Activated T-cell treated with anti-CD3 and anti-CD28 coated beads, Interleukin-2, amount 50 U/mL, for 48 hours (primary cell): Measurements from ENCODE around the gene PBLD.
"Not testable (repeated sequence)": the region's sequence is repeated elsewhere in the genome, so short reads cannot be mapped to it uniquely, and the experiment has no call there.

Experiments
- DNase-seq, 2 experiments: peaks; one replicate each; pipeline ENCODE4 v3.0.0-alpha.2; 2020

PBLD gene

DNA sequence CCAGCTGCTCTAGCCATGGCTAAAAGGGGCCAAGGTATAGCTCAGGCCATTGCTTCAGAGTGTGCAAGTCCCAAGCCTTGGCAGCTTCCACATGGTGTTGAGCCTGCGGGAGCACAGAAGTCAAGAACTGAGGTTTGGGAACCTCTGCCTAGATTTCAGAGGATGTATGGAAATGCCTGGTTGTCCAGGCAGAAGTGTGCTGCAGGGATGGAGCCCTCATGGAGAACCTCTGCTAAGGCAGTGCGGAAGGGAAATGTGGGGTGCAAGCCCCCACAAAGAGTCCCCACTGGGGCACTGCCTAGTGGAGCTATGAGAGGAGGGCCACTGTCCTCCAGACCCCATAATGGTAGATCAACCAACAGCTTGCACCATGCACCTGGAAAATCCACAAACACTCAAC is 54.9 kb downstream of the PBLD start:
- not testable (repeated sequence) for DNase-seq

DNA sequence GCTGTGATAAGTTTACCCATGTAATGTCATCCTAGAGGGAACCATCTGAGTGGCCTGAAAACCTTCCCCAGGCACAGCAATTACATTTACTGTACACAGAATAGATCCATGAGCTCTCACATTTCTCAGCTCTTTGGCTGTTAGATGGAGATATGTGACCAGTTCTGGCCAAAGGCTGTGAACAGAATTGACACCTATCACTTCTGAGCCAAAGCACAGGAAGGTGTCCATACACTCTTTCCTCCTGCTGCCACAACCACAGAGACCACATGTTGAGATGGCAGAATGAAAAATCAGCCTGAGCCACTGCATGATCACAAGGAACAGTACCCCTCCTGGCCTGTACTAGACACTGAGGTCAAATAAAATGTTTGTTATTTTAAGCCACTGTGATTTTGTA is 56.5 kb downstream of the PBLD start:
- DNase-seq = no peak

DNA sequence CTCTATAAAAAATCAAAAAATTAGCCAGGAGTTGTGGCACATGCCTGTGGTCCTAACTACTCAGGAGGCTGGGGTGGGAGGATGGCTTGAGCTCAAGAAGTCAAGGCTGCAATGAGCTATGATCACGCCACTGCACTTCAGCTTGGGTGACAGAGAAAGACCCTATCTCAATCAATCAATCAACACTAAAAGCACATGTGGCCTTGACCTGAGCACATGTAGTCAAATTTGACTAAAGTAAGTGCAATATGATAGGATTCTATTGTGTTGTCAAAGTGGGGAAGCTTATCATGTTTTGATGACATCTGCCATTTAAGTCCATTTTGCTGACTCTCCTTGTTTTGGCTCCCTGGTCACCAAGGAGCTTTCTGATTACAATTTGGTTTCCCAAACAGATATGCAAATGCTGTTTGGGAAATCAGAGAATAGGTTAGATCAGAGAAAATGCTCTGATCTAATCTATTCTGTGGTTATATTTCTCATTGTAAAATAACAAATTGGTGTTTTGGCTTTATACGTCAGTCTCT is 57.1 kb downstream of the PBLD start:
- DNase-seq = no peak

DNA sequence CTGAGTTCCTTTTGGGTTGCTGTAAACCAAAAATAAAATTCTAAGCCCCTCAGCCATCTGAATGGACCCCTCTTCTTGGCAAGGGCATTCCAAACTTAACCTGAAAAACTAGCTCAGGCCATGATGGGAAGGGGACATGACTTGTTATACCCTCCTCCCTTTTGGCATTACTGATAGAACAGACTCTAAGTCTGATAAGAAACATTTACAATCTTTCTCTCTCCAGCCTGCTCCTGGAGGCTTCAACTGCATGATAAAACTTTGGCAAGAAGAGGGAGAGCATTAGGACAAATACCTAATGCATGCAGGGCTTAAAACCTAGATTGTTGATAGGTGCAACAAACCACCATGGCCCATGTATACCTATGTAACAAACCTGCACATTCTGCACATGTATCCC is 59.9 kb downstream of the PBLD start:
- DNase-seq = no peak

DNA sequence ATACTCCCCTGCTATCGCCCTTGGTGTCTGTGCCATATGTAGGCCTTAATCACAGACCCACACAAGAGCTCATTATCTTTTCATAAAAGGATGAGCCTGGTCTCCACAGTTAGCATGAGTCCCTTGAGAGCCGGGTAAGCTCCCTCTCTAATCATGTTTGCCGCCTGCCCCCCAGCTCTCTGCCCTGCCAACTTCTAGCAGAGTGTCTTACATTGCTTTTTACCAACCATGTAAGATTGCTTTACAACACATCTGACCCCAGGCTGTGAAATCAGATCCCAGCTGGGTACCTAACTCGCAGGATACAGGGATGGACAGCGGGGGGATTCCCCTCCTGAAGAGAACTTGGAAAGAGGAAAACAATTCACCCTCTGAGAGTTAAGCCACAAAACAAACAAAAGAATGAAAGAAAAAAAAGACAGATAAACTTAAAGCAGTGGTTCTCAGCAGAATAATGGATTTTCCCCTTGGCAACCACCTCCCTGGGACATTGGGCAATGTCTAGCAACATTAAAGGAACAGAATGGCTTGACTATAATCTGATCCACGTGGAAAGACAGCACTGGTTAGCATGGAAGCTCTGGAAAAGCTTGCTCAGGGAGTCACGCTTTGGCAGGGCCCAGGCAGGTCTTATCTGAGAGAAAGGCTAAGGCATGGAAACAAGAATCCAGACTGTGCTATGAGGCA is 61.4 kb downstream of the PBLD start:
- DNase-seq = no peak

DNA sequence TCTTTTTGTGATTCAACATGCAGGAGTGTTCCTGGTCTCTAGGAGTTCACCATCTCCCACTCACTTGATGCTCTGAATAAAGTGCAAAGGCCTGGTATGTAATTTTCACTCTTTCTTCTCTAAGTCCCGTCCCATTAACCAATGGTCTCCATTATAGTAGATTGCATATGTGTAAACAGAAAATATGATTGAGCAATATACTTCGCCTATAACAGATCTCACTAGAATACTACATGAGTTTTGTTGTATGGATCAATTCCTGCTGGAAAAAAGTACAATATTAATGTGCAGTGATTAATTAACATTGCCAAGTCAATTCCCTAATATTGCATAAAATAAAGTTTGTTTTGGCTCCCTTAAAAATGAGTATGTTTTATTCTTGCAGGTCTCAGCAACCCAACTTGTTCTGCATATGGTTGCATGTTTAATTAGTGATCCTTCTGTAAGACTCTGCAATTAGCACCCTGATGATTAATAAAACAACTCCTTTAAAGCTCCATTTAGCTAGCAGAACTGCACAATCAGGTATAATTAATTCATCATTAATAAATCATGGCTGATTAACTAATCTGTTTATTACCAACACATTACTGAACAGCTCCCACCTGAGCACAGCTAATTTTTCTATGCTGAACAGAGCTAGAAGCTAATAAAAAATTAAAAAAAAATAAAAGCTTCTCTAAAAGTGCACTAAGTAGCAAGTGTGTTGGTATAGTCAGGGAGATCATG is 63.0 kb downstream of the PBLD start:
- DNase-seq = no peak

DNA sequence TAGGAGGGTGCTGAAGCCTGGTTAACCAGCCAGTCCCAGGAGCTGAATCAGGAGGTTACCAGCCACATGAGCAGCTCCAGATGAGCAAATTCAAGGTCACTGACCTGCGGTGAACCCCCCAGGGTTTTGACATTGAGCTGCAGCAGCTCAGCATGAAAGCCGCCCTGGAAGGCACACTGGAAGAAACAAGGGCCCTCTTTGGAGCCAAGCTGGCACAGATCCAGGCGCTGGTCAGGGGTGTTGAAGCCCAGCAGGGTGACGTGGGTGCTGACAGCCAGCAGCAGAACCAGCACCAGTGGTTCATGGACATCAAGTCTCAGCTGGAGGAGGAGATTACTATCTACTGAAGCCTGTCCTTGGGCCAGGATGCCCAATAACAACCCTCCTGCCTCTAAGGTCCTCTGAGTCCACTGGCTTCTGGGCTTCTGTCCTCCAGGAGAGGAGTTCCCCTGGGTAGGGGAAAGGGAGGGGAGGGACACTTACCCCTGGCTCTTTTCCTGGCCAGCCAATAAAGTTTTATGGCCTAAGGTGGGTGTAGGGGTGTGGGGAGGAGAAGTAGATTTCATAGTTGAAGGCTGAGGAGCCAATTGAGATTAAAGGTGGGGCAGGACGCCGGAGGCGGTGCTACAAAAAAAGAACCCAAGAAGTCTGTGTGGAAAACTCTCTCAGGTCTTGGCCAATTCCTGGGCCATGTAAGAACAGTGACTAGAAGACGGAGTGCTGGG is 71.4 kb downstream of the PBLD start:
- no peak for DNase-seq

DNA sequence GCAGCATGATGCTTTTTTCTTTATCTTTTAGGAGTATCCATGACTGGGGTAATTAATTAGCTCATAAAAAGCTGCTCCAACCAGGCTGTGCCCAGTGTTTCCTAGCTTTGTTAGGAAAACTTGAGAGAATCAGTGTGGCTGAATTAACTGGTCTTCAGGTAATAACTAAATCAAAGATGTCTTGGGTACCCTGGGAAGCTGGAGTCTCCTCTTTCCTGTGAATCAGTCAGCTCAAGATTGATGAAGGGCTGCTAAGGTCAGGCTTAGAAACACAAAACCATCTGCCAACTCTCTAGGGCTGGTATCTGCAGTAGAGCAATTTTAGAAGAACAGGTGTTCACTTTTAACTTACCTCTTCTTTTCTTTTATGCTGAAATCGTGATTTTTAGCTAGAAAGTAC is 79.4 kb downstream of the PBLD start:
- DNase-seq = no peak

DNA sequence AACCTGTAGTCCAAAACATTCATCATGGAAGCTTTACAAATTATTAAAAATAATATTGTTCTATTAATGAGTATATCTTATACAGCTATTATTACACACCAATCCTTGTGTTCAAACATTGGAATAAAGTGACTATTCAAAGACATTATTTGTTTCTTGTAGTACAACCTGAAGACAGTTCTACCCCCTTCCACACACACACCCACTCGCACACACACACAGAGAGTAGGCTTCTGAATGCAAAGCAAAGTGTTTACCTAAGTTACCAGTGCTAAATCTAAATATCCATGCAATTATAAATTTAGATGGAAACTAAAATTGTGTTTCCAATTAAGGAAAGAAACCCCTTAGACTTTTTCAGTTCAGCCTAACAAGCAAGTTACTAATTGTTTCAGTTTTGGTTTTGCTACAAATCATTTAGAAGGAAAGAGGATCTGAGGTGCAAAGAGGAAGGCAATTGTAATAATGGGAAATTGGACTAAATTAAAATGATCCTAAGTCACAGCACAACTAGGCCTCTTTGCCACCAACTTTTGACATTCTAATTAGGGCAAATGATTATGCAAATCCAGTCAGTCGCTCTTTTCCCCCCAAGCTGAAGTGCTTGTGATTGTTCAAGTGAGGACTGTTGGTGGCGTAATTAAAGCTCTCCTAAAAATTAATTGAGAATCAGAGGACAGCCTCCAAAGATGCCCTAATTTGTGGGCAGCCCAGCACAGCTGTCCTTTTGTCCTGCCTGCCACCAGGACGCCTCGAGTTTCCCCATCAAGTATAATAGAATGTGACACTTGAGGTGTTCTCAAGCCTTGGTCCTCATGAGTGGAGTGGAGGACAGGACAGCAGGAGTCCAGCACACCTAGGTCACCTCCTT is 80.9 kb downstream of the PBLD start:
- DNase-seq = no peak

DNA sequence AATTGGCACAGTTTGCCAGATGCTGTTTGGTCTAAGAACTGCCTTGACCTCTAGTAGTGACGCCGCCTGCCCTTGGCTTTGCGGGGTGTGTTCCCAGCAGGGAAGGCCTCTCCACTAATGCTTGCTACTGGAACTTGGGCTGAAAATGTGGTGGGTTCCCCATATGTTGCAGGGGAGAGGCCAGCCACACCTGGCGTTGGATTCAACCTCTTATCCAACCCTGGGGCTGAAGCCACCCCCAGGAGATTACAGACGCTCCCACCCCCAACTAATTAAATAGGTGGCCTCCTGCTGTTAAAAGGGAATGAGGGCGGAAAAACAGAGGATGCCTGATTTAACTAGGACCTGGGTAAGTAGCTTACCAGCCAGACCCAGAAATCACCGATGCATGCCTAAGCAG is 81.6 kb downstream of the PBLD start:
- no peak for DNase-seq

DNA sequence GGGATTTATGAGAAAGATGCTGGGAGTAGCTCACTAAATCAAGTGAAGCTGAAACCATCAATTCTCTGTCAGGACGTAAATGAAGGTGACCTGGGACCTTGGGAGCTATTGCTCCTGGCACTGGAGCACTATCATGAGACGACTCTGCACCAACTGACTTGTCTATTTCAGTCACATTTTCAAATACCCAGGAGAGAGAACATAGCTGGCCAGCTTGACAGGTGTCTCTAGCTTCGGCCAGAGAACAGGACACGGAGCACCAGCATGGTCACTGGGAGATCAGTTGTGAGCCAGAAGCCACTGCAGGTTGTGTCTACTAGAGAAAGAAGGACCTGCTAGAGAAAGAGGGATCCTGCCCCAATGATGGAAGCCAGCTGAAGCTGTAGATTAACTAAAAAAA is 83.4 kb downstream of the PBLD start:
- no peak for DNase-seq

DNA sequence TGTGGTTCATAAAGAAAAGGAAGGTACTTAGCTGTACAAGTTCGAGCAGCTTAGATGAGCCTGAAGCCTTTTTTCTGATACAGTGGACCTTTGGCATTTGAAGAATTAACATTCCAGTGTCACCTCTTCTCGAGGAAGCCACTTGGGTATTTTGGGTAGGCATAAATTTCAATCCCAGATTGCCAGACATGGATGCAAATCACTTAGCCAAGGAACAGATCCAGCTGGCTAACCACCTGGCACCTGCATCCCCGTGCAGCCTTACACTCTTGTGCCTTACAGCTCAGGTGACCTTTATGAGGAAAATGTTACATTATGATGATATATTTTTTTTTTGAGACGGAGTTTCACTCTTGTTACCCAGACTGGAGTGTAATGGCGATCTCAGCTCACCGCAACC is 84.8 kb downstream of the PBLD start:
- DNase-seq = no peak

DNA sequence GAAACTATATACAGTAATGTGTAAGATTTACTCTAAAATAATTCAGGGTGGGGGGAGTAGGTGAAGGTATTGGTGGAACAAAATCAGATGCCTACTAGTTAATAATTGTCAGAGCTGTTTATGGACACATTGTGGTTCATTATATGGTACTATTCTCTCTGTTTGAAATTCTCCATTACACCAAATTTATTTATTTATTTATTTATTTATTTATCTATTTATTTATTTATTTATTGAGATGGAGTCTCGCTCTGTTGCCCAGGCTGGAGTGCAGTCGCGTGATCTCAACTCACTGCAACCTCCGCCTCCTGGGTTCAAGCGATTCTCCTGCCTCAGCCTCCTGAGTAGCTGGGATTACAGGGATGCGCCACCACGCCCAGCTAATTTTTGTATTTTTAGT is 86.3 kb downstream of the PBLD start:
- DNase-seq = not testable (repeated sequence)

DNA sequence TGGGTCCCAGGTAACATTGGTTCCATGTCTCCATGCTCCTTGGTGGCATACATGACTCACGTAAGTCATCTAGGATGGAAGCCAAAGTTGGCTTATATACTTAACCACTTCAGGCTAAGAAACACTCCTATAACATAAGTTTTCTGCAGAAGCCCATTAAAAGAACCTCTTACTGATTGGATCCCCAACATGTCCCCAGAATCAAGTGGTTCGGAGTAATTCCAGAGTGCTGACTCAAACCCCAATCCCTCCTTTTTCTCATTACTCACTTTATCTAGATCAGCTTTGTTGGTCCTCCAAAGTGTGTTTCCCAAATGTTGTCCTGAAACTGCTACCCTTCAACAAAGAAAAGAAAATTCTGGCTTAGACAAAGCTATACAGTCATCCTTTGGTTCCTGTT is 90.7 kb downstream of the PBLD start:
- DNase-seq = no peak

DNA sequence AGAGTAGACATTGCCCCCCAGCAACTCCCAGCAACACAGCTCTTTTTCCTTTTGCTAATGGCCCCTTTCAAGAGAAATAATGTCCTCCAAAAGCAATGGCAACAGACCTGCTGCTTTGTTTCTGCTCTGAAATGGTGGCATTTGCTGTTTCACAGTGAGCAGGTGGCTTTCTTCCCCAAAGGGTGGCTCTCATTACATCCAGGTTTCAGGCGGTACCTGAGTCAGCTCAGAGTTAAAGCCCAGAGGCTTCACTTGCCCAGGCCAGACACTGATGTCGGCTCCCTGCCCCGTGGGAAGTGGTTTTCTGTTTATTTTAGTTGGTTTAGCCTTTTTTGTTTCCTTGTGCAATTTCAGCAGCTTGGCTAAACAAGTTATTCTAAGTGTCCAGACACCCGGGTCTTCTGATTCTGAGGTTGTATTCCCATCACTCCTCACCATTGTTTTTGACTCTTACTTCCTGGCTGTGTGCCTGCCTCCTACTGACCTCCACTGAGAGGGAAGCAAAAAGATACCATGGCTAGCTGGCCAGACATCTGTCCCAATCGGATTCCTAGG is 93.1 kb downstream of the PBLD start:
- no peak for DNase-seq

DNA sequence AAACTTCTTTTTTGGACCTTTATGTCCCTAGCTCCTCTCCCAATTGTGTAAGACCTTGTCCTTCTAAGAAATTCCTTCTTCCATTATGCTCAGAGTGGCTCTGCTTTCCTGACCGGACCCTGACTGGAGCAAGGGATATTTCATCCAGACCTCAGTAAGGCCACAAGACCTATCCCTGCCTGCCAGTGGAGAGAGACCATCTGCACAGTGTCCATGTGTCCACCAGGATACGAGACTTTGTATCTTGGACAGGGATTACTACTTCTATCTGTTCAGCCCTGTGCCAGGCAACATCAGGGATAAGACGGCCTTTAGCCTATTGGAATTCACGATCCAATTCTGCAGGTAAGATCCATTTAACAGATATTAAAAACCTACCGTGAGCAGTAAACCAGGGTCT is 93.7 kb downstream of the PBLD start:
- DNase-seq = no peak

DNA sequence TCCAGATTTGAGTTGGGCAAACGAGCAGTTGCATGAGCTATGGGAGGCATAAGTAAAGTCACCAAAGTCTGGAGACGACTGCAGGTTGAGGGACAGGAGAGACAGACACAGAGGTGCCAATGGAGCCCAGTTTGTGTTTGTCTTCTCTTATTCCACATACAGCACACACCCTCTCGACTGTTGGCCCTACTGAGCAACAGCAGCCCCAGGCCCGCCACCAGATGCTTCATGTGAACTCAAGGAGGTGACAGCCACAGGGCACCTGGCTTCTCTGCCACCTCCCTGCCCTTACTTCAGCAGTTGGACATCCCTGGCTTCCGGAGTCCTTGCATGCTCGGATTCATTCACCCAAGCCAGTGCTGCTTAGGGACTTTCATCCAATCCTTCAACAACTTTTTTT is 94.4 kb downstream of the PBLD start:
- DNase-seq = no peak

DNA sequence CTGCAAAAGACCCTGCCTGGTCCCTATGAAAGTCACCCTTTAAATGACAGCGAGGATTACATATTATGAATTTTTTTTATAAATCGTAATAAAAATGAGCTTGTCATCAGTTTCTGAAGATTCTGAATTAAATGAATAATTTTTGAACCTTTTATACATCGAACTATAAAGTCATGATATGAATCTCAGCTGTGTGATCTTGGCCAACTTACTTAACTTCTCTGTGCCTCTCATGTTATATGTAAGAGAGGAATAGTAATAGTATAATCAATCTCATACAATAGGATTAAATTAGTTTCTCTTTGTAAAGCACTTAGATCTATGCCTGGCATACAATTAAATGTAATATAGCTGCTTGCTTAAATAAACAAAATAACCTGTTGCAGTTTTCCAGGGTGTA is 95.6 kb downstream of the PBLD start:
- DNase-seq = no peak

DNA sequence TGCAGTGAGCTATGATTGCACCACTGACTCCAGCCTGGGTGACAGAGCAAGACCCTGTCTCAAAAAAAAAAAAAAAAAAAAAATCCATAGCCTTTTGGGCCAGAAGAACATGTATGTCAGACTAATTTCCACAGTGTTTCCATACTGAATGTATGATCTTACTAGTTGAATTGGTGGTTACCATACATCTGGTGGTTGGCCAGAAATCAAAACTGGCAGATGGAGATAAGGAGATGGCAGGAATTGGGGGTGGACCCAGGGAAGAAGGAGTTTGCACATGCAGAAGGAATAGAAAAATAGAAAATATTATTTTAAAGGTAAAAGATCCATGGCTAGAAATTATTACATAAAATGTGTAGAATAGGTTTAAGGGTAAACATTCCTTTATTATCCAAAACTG is 97.1 kb downstream of the PBLD start:
- no peak for DNase-seq

DNA sequence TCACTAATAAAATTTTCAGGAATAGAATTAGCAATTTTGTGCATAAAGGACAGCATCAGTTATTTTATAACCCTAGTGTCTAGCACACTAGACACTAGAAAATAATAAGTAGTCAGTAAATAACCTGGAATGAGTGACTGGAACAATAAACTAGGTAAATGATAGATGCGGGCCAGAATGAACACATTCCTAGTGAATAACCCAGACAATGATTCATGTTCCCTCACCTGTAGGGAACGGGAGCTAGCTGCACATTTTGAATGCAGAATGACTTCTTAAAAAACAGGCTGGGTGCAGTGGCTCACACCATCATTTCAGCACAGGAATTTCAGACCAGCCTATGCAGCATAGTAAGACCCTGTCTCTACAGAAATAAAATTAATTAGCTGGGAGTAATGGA is 97.6 kb downstream of the PBLD start:
- no peak for DNase-seq

DNA sequence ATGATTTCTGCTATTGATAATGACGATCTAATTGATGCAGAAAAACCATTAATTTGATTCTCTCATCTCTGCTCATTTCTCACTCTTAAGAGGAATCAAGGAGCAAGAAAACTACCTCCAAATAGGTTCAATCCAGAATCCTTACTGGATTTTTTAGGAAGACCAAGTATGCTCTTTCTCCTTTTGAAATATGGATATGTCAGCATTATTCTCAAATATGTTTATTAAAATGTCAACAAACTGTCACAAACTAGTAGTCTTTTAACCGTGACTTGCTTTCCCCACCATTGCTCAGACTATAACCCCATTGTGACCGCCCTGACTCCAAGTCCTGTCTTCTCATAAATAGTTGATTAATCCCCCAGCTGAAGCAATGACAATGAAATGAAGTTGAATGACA is 99.7 kb downstream of the PBLD start:
- no peak for DNase-seq
